Right kidney (tissue), 1 donor: ENCODE data around the gene CCDC136.

Experiments used
- DNase-seq: peaks from one replicate; pipeline ENCODE4 v3.0.0-alpha.2; 2016

CCDC136 gene

DNA sequence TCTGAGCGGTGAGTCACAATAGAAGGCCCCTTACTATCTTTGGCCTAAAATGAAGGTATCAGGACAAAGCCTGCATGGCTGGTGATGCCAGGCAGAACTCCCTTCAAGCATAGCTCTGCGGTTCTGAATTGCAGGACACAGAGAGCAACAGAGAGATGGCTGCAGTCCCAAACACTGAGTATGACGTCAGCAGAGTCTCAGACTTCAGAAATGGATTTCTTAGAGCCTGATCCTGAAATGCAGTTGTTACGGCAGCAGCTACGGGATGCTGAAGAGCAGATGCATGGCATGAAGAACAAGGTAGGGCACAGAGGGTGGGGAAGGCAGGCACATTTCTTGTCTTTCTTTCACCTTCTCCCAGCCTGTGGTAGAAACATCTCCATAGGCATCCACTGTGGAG is 13.5 kb downstream of the CCDC136 start:
- no peak for DNase-seq

DNA sequence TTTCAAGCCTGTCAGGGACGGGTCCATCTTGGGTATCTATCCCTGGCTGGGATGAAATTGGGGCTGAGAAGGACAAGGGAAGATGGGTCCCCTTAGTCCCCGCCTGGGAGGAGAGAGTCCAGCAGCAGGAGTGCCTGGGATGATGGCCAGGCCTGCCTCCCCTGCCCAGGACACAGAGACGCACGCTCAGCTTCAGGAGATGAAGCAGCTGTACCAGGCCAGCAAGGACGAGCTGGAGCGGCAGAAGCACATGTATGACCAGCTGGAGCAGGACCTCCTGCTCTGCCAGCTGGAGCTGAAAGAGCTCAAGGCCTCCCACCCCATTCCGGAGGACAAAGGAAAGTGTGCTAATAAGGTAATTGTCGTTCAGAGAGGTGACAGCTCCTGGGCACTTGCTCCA is 15.4 kb downstream of the CCDC136 start:
- no peak for DNase-seq

DNA sequence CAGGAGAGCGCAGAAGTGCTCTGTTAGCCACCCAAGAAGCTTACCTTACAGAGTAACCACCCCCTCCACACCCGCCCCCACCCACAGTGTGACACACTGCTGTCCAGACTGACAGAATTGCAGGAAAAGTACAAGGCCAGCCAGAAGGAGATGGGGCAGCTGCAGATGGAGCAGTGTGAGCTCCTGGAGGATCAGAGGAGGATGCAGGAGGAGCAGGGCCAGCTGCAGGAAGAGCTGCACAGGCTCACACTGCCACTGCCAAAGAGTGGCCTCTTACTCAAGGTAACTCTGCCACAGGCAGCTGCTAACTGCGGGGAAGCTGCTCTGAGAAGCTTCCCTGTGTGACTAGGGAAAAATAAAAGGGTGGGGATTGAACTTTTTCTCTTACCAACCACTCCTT is 17.6 kb downstream of the CCDC136 start:
- no peak for DNase-seq

DNA sequence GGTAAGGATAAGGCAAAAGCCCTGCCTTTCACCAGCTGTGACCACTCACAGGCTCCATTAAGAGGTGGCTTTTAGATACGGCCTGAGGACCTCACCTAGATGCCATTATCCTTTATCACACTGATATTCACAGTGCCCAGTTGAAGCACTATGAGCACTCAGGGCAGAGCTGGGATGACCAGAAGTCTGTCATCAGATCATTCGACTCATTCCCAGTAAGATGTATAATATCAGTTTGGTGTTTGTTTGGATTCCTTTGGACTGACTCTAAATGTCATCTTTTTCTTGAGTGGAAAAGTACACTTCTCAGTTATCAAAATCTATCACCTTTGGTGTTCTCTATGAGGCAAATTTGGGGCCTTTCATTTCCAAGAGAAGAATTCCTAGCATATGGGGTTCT is 18.7 kb downstream of the CCDC136 start:
- no peak for DNase-seq

DNA sequence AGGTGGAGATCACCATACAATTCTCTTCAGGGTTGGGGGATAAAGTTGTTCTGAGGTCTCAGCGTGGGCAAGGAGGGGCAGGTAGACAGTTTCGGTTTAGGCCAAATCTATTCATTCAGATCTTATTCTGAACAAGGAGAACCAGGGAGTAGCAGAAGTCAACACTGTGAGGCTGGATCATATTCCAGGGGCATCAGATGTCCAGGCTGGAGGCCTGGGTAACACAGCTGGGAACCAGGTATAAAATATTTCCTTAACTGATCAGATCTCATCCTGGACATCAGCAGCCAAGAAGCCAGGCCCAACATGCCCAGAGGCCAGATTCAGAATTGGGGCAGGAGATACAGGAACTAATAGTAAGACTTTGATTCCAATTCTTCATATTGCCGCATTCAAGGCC is 19.2 kb downstream of the CCDC136 start:
- DNase-seq: no peak

DNA sequence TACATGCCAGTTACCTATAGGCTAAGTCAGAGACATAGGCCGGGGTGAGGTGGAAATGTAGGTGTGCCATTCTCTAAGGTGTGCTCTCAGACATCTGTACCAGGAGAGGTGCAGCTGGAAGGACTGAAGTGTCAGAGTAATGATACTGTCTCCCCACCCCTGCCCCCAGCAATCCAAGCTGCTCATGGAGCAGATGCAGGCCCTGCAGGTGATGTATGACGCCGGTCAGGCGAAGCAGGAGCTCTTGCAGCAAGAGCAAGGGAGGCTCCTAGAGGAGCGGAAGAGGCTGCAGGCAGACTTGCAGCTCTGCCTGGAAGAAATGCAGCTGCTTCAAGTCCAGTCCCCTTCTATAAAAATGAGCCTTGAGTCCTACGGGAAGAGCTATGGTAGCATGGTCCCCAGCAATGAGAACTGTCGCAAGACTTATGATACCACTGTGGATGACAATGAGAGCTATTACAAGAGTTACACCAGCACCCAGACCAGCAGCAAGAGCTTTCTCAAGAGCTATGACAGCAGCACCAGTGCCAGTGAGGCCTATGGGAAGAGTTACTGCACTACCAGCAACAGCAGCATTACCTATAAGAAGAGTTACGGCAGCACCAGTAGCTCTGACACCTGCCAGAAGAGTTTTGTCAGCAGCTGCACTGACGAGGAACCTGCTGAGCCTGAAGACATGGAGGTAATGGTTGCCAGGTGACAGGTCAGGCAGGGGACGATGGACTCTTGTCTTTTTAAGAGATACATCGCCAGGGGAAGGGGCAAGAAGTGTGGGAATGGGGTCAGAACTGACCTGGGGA is 20.1 kb downstream of the CCDC136 start:
- no peak for DNase-seq

DNA sequence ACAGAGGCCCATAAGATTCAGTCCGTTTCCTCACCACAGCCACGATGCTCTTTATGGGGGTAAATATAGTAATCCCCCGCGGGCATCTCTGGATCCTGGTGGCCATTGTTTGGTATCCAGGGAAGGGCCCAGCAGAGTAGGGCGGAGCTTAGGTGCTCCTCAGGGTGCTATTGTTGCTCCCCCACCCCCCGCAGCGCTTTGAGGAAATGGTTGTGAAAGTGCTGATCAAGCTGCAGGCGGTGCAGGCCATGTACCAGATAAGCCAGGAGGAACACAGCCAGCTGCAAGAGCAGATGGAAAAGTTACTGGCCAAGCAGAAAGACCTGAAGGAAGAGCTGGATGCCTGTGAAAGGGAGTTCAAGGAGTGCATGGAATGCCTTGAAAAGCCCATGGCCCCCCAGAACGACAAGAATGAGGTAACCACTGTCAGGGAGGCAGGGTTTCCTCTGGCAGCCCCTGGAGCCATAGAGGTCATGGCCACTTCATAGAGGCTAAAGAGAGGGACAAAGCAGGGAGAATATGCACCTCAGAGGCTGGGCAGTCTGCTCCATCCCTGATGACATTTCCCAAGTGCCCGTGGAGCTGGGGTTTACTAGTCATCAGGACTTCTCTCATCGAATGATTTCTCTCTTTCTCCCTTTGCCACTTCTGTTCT is 20.9 kb downstream of the CCDC136 start:
- no peak for DNase-seq

DNA sequence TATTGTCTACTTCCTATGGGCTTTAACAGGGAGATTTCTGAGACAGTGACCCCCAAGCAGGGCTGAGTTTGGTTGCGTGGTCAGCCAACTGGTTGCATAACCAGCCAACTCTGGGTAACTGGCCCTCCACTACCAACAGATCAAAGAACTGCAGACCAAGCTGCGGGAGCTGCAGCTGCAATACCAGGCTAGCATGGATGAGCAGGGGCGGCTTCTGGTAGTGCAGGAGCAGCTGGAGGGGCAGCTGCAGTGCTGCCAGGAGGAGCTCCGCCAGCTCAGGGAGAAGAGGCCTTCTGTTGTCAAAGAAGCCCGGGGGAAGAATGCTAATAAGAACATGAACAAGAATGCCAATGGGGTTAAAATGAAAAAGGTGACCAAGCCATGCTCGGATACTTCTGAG is 22.7 kb downstream of the CCDC136 start:
- no peak for DNase-seq

GRCh38 chr7:128815289-128815942 is 23.6 kb downstream of the CCDC136 start:
- no peak for DNase-seq

GRCh38 chr7:128818694-128819093 is 26.9 kb downstream of the CCDC136 start:
- DNase-seq: no peak

GRCh38 chr7:128821724-128822123 is 30.0 kb downstream of the CCDC136 start:
- DNase-seq: no peak

DNA sequence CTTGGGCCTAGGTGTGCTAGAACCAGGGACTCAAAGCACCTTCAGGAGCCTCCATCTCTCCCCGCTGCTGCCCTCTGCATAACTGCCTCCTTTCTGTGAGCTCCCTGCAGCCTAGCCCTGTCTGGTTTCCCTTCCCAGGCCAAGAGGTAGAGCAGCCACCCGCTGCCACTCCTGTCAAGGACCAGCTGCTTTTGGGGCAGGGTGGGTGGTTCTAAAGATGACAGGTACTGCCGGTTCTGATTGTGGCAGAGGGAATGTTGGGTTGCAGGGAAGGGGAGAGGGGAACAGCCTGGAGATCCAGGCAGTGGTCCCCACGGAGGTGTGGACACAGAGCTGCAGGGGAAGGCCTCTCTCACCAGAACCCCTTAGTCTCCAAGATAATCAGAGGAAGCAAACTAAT is 34.7 kb downstream of the CCDC136 start:
- DNase-seq: no peak

GRCh38 chr7:128826916-128827247 is 35.1 kb downstream of the CCDC136 start:
- no peak for DNase-seq

DNA sequence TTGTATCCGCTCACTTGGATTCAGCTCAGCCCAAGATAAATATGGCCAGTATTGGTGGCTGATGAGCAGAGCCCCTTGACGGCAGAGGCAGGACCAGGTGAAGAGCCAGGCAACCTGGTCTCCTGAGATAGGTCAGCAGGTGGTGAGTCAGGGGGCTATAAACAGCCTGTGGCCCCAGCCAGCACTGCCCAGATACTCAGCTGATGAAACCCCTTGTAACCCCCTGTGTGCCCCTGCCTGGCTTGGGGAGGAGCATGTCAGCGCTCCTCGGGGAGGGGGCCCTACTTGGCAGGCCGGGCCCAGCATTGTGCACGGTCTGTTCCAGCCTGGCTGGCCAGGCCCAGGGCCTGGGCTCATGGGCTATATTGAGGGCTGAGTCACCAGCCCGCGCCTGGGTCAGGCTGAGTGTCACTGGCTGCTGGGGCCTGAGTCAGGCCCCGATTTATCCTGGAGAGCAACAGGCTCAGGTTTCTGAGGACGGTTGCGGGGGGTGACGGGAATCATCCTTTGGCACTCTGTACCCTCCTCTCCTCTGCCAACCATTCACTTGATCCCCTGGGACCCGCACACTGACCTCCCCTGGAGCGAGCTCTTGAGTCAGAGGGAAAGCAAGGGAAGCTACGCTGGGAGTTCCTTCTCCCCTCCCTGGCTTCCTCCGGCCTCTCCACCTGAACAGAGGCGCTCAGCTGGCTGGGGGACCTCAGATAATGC is 35.6 kb downstream of the CCDC136 start:
- DNase-seq: peak; percentile 26

DNA sequence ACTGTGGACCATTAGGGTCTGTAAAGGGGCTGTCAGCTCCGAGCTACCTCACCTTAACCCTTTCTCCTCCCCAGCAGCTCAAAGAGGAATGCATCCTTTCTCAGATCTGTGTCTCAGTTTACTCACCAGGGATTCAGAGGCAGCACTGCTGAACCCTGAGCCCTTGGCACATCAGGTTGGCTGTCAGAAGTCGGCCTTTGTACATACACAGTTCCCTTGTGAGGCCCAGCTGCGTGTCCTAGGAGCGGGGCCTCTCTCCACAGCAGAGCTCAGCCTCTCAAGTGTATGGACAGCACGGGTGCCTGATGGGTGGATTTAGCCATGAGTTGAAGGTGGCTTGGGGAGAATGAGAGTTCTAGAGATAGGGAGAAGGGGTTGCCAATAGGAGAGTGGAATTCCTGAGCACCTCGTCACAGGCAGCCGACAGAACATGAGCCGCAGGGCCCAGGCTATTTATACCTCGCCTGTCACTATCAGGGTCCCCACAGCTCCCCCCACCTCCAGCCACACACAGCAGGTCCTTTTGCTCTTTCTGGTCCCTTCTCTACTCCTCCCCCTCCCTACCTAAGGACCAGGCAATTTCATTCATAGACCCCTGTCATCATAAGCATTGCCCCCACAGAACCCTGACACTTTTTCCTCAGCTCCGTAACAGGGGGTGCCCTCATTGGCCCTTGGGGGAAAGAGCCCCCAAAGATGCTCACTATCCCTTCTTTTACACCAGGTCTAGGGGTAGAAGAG is 36.4 kb downstream of the CCDC136 start:
- DNase-seq: peak; percentile 27

DNA sequence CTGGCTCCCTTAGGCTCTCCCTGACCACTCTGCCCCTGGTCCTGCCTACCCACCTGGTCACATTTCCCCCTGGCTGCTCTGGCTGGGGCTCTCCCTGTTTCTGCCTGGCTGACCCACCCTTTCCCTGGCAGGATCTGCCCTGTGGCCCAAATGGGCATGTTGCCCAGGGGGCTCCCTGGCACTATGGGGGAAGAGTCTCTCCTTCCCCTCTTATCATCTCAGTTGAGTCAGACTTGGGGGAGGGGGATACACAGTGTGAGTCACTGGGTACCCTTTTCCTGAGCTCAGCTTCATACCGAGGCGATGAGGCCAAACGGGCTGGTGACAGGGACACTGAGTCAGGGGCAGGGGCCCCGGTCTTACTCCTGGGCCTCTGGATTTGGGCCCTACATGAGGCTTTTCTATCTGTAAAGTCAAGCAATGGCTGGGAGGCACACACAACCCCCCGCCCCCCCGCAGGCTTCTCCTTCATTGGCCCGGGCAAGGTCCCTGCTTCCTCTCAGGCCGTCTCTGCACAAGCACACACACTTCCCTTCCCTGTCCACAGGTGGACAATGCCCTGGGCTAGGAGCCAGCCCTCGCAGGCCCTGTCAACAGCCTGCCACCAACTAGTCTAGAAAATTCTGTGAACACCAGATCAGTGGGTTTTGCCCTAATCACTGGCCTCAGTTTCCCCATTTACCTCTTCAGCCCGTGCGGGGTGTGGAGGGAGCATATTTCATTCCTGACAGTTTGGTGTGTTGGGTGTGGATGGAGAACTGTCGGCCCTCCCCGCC is 37.8 kb downstream of the CCDC136 start:
- DNase-seq: peak; percentile 56

- peak; percentile 79 for DNase-seq
Measured at GRCh38 chr7:128830231-128831177, 38.7 kb downstream of the CCDC136 start, which contains the start of gene FLNC. TSS of gene FLNC (plus strand) at chr7:128830406. CDS start at chr7:128830638, 232 bp downstream.

GRCh38 chr7:128831178-128831993 is 39.6 kb downstream of the CCDC136 start:
- DNase-seq: peak; percentile 83
